KOPT-K1 (cell line): Measurements from ENCODE around the gene NSD2.
"Not testable (repeated sequence)": the region's sequence is repeated elsewhere in the genome, so short reads cannot be mapped to it uniquely, and the experiment has no call there.

Source experiments
- H3K27ac ChIP-seq: fragments of 200-600 bp; sonication (generic); 2 replicates; pipeline ENCODE4 v1.5.1; 2016; ENCODE audit warnings: antibody characterized with exemption, mild to moderate bottlenecking, low read depth, low read length; ENCODE audit not compliant: poor library complexity, severe bottlenecking
- H3K36me3 ChIP-seq: fragments of 200-600 bp; sonication (generic); 2 replicates; pipeline ENCODE4 v1.5.1; 2017; ENCODE audit warnings: antibody characterized with exemption, mild to moderate bottlenecking, low read length, moderate library complexity; ENCODE audit not compliant: insufficient read depth
- H3K9me3 ChIP-seq: fragments of 200-600 bp; sonication (generic); 2 replicates; pipeline ENCODE4 v1.5.1; 2017; ENCODE audit warnings: antibody characterized with exemption, low read length, mild to moderate bottlenecking; ENCODE audit not compliant: insufficient read depth, poor library complexity, severe bottlenecking

NSD2 gene

DNA sequence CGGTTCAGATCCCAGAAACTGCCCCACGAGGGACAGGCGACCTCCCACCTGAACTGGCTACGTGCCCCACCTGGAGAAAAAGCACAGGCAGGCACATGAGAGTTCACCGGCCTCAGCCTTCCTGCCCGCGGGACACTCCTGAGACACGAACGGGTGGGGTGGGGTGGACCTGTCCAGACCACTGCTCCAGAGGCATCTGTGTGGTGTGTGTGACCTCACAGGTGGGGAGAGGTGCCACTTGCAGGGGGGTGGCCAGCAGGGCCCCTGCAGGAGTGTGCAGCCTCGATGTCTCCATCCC lies 119.1 kb downstream of the NSD2 start:
- peaks cover 70% of the 10 kb centered on the region for H3K36me3 ChIP-seq
- H3K27ac ChIP-seq, result no peak overlapping the region
- no peaks in the 10 kb centered on the region for H3K9me3 ChIP-seq

DNA sequence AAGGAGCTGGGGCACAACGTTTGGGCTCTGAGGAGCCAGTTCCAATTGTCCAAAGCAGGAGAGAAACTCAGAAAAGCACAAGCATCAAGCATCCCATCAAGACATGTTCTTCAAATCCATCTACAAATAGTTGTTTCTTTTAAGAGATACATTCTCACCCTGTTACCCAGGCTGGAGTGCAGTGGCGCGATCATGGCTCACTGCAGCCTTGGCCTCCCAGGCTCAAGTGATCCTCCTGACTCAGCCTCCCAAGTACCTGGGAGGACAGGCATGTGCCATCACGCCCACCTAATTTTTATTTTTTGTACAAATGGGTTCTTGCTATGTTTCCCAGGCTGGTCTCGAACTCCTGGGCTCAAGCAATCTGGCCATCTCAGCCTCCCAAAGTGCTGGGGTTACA lies 119.5 kb downstream of the NSD2 start:
- H3K27ac ChIP-seq, result no peak overlapping the region
- no peaks in the 10 kb centered on the region for H3K9me3 ChIP-seq
- peaks cover 69% of the 10 kb centered on the region for H3K36me3 ChIP-seq

DNA sequence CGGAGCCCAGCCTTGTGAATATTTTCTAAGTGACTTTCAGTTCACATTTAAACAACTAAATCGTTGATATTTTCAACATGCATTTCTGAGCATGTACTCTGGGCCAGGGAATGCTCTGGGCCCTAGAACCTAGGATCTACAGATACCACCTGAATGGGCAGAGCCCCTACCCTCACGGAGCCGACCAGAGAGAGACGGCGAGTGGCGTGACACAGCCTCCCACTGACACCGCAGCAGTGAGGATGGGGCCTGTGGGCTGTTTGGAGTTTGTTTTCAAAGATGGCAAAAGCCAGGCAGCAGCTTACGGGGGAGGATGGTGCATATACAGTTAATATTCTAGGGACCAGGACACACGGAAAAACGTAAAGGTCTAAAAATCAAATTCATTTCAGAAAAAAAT lies 119.9 kb downstream of the NSD2 start:
- H3K36me3 ChIP-seq, result peaks cover 67% of the 10 kb centered on the region
- H3K9me3 ChIP-seq, result no peaks in the 10 kb centered on the region
- H3K27ac ChIP-seq, result no peak overlapping the region

DNA sequence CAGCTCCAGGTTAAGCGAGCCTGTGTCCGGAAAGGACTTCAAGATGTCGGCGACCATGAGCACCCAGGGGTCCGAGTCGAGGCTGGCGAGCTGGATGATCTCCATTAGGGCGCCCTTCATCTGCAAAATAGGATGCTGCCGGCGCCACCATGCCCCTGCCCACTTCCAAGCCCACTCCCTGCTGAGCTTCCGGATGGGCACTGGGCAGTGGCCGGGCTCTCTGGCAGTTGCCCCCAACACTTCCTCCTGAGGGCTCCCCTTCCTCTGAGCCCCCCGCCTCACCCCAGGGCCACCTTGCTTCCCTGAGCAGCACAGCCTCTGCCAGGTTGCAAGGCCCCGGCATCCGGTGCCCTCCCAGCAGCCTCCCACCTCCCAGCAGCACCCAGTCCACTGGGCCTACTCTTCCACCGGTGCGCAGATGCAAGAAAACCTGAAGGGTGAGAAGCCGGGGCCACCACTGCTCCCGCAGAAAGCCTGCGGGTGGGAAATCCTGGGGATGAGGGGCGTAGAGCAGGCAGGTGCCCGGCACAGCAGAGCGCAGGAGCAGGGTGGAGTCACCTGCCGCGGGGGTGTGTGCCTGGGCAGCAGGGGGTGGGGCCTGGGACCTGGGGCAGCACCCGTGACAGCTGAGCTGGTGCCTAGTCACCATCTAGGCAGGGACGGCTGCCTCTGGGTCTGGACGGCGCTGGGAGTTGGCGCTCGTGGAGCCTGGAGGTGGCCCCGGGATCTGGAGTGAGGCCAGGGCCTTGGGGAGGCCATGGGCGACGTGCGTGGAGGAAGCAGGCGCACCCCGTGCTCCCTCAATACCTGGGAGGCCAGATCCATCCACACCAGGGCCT lies 120.6 kb downstream of the NSD2 start:
- Histone ChIP-seq H3K9me3 (peaks cover 4% of the 10 kb centered on the region), H3K36me3 (peaks cover 67% of the 10 kb centered on the region), H3K27ac (no peak overlapping the region)

DNA sequence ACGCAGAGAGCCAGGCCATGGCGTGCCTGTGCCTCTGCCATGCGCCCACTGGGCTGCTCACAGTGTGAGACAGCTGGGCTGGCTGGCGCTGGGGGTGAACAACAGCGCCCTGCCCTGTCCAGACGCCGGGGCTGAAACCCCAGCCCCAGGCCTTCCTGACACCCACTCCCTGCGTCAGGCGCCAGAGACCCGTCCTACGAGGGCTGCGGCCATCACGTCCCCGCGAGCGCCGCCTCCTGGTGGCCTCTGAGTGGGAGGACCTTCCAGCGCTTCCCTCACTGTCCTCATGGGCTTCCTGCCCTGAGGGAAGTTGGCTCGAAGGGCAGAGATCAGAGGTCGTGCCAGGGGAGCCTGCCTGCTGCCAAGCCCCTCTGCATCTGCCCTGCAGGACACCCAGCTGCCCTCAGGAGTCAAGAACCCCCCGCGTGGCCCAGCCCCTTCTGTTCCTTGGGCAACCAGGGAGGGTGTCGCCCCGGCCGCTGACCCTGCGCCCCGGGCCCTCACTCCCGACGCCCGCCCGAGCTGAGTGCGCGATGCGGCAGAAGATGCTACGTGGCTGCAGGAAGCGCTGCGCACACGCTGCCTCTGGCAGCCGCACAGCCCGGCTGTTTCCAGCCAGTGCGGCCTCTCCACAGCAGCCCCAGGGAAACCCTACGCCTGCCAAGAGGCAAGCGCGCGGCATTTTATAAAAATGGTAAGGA lies 121.4 kb downstream of the NSD2 start:
- peaks cover 12% of the 10 kb centered on the region for H3K9me3 ChIP-seq
- H3K36me3 ChIP-seq, result peaks cover 67% of the 10 kb centered on the region
- H3K27ac ChIP-seq, result no peak overlapping the region

DNA sequence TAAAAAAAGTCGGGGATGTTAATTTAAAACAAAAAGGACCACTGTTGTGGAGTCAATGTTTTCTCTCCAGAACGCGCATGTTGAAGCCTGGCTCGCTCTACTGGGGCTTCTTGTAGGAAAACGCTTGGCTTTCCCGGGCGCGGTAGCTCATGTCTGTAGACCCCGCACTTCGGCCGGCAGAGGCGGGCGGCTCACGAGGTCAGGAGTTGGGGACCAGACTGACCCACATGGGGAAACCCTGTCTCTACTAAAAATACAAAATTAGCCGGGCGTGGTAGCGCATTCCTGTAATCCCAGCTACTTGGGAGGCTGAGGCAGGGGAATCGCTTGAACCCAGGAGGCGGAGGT lies 122.0 kb downstream of the NSD2 start:
- H3K9me3 ChIP-seq, result peaks cover 17% of the 10 kb centered on the region
- no peak overlapping the region for H3K27ac ChIP-seq
- peaks cover 67% of the 10 kb centered on the region for H3K36me3 ChIP-seq

DNA sequence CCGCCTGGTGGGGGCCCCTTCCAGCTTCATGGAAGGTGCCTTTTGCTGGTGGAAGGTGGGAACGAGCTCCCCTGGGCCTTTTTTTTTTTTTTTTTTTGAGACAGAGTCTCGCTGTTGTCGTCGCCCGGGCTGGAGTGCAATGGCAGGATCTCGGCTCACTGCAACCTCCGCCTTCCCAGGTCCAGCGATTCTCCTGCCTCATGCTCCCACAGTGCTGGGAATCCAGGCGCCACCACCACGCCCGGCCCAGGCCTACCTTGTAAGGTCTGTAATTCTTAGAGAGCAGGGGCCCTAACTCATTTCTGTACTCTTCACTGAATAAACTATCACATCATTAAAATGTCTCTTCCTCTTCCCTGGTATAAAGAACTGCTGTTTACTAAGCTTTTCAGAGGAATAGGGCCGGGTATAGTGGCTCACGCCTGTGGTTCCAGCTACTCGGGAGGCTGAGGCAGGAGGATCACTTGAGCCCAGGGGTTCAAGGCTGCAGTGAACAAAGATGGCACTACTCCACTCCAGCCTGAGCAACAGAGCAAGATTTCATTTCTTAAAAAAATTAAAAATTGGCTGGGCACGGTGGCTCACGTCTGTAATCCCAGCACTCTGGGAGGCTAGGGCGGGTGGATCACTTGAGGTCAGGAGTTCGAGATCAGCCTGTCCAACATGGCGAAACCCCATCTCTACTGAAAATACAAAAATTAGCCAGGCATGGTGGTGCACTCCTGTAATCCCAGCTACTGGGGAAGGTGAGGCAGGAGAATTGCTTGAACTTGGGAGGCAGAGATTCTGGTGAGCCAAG lies 122.7 kb downstream of the NSD2 start:
- Histone ChIP-seq H3K36me3 (peaks cover 67% of the 10 kb centered on the region), H3K9me3 (peaks cover 25% of the 10 kb centered on the region)
- H3K27ac ChIP-seq, result not testable (repeated sequence)

DNA sequence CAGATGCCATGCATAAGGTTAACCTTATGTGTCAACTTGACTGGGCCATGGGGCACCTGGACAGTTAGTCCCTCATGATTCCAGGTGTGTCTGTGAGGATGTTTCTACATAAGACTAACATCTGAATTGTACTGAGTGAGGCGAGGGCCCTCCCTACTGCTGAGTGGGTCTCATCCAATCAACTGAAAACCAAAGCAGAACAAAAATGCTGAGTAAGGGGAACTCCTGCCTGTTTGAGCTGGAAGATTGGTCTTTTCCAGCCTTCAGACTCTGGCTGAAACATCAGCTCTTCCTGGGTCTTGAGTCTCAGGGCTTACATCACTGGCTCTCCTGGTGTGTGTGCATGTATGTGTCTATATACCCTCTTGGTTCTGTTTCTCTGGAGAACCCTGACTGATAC lies 123.7 kb downstream of the NSD2 start:
- peaks cover 67% of the 10 kb centered on the region for H3K36me3 ChIP-seq
- H3K9me3 ChIP-seq, result peaks cover 35% of the 10 kb centered on the region
- H3K27ac ChIP-seq, result no peak overlapping the region

DNA sequence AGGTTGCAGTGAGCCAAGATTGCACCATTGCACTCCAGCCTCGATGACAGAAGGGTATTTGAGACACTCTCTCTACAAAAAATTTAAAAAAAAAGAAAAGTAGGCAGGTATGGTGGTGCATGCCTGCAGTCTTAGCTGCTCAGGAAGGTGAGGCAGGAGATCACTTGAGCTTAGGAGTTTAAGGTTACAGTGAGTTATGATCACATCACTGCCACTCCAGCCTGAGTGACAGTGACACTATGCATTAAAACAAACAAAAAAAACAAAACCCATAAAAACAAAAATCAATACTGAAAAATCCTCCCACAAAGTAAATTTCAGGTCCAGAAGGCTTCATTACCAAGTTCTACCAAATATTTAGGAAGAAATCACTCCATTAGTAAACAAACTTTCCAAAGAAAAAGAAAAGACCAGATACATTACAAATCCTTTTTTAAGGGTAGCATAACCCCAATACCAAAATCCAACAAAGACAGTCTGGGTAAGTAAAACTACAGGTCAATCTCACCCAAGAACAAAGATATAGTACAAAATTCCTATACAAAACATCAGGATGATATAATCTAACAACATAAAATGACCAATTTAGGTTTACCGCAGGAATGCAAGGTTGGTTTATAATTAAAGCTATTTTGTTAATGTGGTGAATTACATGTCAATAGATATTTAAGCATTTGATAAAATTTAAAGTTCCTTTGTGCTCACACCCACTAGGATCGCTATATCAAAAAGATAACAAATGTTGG lies 125.8 kb downstream of the NSD2 start:
- H3K36me3 ChIP-seq, result peaks cover 71% of the 10 kb centered on the region
- H3K9me3 ChIP-seq, result peaks cover 47% of the 10 kb centered on the region
- H3K27ac ChIP-seq, result no peak overlapping the region

DNA sequence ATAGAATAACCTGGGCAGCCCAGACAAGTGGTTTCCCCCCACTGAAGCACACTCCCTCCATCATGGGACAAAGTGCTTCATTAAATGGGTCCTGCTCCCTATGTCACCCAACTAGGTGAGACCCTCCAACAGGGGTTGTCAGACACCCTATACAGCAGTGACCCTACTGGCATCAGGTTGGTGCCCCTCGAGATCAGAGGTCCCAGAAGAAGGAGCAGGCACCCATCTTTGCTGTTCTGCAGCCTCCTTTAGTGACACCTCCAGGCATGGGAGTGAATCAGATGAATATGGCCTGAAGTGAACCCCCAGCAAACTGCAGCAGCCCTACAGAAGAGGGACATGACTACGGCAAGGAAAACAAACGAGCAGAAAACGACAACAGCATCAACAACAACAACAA lies 126.5 kb downstream of the NSD2 start:
- no peak overlapping the region for H3K27ac ChIP-seq
- H3K9me3 ChIP-seq, result peaks cover 47% of the 10 kb centered on the region
- peaks cover 77% of the 10 kb centered on the region for H3K36me3 ChIP-seq

DNA sequence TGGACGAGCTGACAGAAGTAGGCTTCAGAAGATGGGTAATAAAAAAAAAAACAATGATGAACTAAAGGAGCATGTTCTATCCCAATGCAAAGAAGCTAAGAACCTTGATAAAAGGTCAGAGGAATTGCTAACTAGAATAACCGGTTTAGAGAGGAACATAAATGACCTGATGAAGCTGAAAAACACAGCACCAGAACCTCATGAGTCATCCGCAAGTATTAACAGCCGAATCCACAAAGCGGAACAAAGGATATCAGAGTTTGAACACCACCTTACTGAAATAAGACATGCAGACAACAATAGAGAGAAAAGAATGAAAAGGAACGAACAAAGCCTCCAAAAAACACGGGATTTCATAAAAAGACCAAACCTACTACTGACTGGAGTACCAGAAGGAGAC lies 127.1 kb downstream of the NSD2 start:
- no peak overlapping the region for H3K27ac ChIP-seq
- H3K9me3 ChIP-seq, result peaks cover 47% of the 10 kb centered on the region
- peaks cover 79% of the 10 kb centered on the region for H3K36me3 ChIP-seq

DNA sequence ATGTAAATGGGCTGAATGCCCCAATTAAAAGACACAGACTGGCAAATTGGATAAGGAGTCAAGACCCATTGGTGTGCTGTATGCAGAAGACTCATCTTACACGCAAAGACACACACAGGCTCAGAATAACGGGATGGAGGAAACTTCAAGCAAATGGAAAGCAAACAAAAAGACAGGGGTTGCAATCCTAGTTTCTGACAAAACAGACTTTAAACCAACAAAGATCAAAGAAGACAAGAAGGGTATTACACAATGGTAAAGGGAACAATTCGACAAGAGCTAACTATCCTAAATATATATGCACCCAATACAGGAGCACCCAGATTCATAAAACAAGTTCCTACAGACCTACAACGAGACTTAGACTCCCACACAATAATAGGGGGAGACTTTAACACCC lies 128.1 kb downstream of the NSD2 start:
- not testable (repeated sequence) for H3K27ac ChIP-seq
- Histone ChIP-seq H3K9me3 (peaks cover 47% of the 10 kb centered on the region), H3K36me3 (peaks cover 90% of the 10 kb centered on the region)

DNA sequence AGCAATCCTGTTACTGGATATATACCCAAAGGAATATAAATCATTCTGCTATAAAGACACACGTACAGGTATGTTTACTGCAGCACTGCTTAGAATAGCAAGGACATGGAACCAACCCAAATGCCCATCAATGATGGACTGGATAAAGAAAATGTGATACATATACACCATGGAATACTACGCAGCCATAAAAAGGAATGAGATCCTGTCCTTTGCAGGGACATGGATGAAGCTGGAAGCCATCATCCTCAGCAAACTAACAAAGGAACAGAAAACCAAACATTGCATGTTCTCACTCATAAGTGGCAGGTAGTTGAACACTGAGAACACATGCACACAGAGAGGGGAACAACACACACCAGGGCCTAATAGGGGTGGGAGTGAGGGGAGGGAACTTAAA lies 132.2 kb downstream of the NSD2 start:
- Histone ChIP-seq H3K36me3 (peaks cover 84% of the 10 kb centered on the region), H3K9me3 (peaks cover 27% of the 10 kb centered on the region)
- not testable (repeated sequence) for H3K27ac ChIP-seq

DNA sequence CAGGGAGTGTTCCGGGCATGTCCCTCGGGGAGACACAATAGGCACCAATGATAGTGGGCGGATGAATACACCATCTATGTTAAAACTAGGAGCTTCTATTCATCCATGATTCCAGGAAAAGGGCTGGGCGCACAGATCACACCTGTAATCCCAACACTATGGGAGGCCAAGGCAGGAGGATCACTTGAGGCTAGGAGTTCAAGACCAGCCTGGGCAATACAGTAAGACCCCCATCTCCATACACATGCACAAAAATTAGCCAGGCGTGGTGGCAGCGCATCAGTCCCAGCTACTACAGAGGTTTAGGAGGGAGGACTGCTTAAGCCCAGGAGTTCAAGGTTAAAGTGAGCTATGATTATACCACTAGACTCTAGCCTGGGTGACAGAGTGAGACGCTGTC lies 135.2 kb downstream of the NSD2 start:
- peaks cover 54% of the 10 kb centered on the region for H3K36me3 ChIP-seq

More for the DNA sequence above, 135.2 kb downstream of the NSD2 start:
- no peak overlapping the region for H3K27ac ChIP-seq
- H3K9me3 ChIP-seq, result no peaks in the 10 kb centered on the region
